HG03025 (cell line): ENCODE measurements around the gene SRP54.
"Not testable (repeated sequence)": the region's sequence is repeated elsewhere in the genome, so short reads cannot be mapped to it uniquely, and the experiment has no call there.

Source experiments
- ATAC-seq: cut with Tn5 transposase; IDR thresholded peaks from one replicate; pipeline ENCODE4 v1.9.1; 2021; ENCODE audit warnings: mild to moderate bottlenecking, moderate library complexity; ENCODE audit not compliant: unreplicated experiment, low FRiP score

Gene SRP54

GRCh38 chr14:35046048-35046750 lies 63.4 kb downstream of the SRP54 start, which contains the start of gene FAM177A1:
TSS of gene FAM177A1 (plus strand) at chr14:35046272. CDS start at chr14:35046464, 192 bp downstream.
- peak; percentile 89 for ATAC-seq

DNA sequence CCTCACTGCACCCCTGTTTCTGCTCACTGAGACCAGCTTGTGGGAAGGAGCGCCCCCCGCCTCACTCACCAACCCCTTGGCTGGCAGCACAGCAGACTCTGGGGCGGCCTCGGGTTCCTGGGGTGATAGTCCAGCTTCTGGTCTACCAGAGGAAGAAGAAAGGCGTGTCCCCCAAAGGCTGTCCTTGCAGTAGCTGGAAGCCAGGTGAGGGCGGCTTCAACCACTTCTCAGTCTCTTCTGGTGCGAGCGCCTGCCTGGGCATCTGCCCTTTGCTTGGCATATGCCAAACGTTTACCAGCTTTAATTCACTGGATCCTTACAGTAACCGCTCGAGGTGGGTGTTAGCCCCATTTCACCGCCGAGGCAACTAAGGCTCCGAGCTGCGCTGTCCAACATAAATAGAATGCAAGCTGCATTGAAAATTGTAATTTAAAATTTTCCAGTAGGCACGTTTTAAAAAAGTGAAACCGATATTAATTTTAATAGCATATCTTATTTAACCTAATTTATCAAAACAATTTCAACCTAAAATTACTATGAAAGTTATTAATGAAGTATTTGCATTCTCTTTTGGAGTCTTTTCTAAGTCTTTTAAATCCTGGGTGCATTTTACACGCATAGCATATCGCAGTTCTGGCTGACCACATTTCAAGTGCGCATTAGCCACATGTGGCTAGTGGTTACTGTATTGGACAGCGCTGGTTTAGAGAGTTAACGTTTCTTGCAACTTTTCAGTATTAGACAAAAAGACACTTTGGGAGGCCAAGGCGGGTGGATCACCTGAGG lies 64.2 kb downstream of the SRP54 start:
- ATAC-seq: peak; percentile 23

GRCh38 chr14:35047976-35048513 lies 65.3 kb downstream of the SRP54 start:
- no peak for ATAC-seq

- ATAC-seq: no peak
Measured at GRCh38 chr14:35050652-35051051, 67.9 kb downstream of the SRP54 start.

GRCh38 chr14:35051796-35052195 lies 69.0 kb downstream of the SRP54 start:
- ATAC-seq: no peak

- ATAC-seq: no peak
Measured at GRCh38 chr14:35052637-35053036, 69.8 kb downstream of the SRP54 start.

GRCh38 chr14:35061113-35061791 lies 78.5 kb downstream of the SRP54 start:
- ATAC-seq: not testable (repeated sequence)

DNA sequence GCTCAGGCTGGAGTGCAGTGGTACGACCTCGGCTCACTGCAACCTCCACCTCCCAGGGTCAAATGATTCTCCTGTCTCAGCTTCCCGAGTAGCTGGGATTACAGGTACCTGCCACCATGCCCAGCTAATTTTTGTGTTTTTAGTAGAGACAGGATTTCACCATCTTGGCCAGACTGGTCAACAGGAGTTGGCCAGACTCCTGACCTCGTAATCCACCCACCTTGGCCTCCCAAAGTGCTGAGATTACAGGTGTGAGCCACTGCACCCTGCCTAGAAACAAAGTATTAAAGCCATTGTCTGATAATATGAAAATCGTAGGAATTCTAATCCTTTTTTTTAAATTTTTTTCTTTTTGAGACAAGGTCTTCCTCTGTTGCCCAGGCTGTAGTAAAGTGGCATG lies 82.9 kb downstream of the SRP54 start:
- not testable (repeated sequence) for ATAC-seq

DNA sequence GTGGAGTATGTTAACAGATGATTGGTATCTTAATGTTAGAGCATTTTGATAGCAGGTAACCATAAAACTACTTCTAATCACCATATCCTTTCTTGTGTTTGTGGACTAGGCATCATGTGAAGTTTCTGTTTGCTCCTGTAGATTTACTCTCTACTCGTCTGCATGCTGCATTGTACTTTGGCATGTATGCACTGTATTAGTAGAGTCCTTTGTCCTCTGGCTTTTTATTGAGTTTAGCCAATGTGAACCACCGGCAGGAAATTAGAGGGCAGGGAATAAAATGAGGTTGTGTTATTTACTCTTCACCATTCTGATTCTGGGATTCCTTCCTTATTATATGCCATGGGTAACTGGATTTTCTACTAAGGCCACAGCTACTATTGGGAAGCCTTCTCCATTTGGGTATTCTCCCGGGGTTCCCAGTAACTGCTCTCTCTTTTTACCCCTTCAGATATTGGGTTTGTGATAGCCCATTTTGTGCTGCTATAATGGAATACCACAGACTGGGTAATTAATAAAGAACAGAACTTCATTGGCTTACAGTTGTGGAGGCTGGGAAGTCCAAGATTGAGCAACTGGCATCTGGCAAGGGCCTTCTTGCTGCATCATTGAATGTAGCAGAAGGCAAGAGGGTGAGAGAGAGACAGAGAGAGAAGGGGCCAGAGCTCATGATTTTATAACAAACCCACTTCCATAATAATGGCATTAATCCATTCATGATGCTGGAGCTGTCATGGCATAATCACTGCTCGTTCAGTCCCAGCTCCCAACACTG lies 85.6 kb downstream of the SRP54 start:
- no peak for ATAC-seq

DNA sequence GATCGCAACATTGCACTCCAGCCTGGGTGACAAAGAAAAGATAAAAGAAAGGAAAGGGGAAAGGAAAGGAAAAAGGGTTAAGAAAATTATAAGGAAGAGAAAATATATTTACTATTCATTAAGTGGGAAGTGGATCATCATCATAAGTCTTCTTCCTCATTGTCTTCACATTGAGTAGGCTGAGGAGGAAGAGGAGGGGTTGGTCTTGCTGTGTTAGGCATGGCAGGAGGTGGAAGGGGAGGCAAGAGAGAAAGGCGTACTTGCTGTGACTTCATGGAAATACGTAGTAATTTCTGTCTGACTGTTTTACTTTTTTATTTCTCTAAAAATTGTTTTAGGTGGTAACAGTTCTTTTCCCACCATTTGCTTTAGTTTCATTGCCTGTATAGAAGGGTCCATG lies 89.4 kb downstream of the SRP54 start:
- no peak for ATAC-seq

- no peak for ATAC-seq
Measured at GRCh38 chr14:35073486-35073885, 90.7 kb downstream of the SRP54 start.

DNA sequence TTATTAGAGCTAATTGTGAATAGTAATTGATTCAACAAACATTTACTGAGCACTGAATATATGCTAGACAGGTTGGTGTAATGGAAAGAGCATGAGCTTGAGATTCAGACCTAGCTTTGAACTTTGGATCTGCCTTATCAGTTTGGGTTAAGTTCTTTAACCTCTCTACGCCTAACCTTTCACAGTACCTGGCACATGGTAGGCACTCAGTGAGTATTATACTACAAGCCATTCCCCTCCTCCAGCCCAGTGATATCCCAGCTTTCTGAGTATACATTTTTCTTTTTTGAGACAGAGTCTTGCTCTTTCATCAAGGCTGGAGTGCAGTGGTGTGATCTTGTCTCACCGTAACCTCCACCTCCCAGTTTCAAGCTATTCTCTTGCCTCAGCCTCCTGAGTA lies 95.3 kb downstream of the SRP54 start:
- ATAC-seq: no peak
